IPS DF 6.9 (cell line): Measurements from ENCODE around the gene RIMBP2.

Experiments
- DNase-seq: peaks from one replicate; pipeline ENCODE4 v3.0.0-alpha.2; 2013; ENCODE audit warnings: low read depth, low spot score
- H3K27ac ChIP-seq: one replicate; pipeline ENCODE4 v1.5.1; 2013; ENCODE audit warnings: low read length, control low read depth
- H3K27me3 ChIP-seq: 2 replicates; pipeline ENCODE4 v1.6.1; 2013; ENCODE audit warnings: mild to moderate bottlenecking, low read length; ENCODE audit not compliant: control insufficient read depth, insufficient read depth
- H3K36me3 ChIP-seq: 2 replicates; pipeline ENCODE4 v1.6.1; 2013; ENCODE audit warnings: low read length; ENCODE audit not compliant: control insufficient read depth, insufficient read depth
- H3K4me1 ChIP-seq: 2 replicates; pipeline ENCODE4 v1.6.1; 2013; ENCODE audit warnings: low read length; ENCODE audit not compliant: control insufficient read depth, insufficient read depth
- H3K4me3 ChIP-seq: 2 replicates; pipeline ENCODE4 v1.5.1; 2013; ENCODE audit warnings: mild to moderate bottlenecking, low read length
- H3K9me3 ChIP-seq: 2 replicates; pipeline ENCODE4 v1.6.1; 2013; ENCODE audit warnings: low read length, inconsistent platforms; ENCODE audit not compliant: control insufficient read depth, insufficient read depth
- WGBS: extraction: QIAGEN DNeasy Blood & Tissue Kit; methylation state at CpG from one replicate; pipeline ENCODE4 v1.1.7; 2013; ENCODE audit warnings: mixed read lengths, missing lambda C conversion rate; ENCODE audit not compliant: insufficient read length, insufficient coverage; 5-methylcytosine and 5-hydroxymethylcytosine counted together

The RIMBP2 gene

DNA sequence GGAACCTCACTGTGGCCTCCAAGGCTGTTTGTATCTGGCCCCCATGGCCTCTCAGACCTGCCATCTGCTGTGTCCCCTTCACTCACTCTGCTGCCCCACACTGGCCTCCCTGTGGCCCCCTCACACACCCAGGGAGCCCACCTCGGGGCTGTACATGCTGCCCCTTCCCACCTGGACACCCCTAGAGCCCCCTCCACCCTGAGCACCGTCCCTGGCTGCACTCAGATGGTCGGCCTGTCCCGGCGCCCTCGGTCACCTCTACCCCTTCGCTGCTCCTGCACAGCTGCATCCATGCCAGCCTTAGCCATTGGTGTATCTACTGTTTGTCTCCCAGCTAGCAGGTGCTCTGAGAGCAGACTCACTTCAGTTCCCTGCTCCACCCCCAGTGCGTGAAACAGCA is 144.4 kb downstream of the RIMBP2 start:
- H3K4me1 ChIP-seq: no peaks in the 10 kb centered on the region
- no CpG with 5 or more reads among the region's 8 CpGs for WGBS
- H3K4me3 ChIP-seq: no peak overlapping the region
- H3K27me3 ChIP-seq: no peaks in the 10 kb centered on the region
- H3K36me3 ChIP-seq: no peaks in the 10 kb centered on the region
- no peak overlapping the region for H3K27ac ChIP-seq
- DNase-seq: no peak
- H3K9me3 ChIP-seq: peaks cover 25% of the 10 kb centered on the region

DNA sequence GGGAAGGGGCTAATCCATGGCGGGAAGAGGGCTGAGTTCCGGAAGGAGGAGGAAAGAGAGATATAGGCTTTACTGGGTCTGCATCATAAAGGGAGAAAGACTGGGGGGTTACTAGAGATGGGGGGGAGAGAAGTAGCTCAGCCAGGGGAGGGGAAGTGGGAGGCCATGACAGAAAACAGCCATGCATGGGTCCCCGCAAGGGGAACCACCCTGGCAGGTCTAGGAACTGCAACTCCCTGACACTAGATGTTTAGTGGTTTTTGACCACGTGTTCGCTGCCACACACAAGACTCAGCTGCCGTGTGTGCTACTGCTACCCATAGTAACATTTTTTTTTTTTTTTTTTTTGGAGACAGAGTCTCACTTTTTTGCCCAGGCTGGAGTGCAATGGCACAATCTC is 145.0 kb downstream of the RIMBP2 start:
- no CpG with 5 or more reads among the region's 6 CpGs for WGBS
- no peaks in the 10 kb centered on the region for H3K36me3 ChIP-seq
- H3K9me3 ChIP-seq: peaks cover 28% of the 10 kb centered on the region
- no peak for DNase-seq
- H3K27ac ChIP-seq: no peak overlapping the region
- no peaks in the 10 kb centered on the region for H3K27me3 ChIP-seq
- no peak overlapping the region for H3K4me3 ChIP-seq
- no peaks in the 10 kb centered on the region for H3K4me1 ChIP-seq

DNA sequence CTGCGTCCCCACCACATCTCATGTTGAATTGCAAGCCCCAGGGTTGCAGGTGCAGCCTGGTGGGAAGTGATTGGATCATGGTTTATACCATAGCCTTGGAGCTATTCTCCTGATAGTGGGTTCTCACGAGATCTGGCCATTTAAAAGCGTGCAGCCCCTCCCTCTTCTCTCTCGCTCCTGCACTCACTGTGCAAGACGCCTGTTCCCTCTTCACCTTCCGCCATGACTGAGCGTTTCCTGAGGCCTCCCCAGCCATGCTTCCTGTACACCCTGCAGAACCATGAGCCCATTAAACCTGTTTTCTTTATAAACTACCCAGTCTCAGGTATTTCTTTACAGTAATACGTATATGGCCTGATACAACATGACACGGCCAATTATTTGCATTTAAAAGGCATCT is 146.6 kb downstream of the RIMBP2 start:
- no peak for DNase-seq
- Histone ChIP-seq H3K9me3 (peaks cover 26% of the 10 kb centered on the region), H3K27me3 (no peaks in the 10 kb centered on the region), H3K4me3 (no peak overlapping the region), H3K27ac (no peak overlapping the region), H3K4me1 (no peaks in the 10 kb centered on the region), H3K36me3 (no peaks in the 10 kb centered on the region)
- WGBS: no CpG with 5 or more reads among the region's 9 CpGs

DNA sequence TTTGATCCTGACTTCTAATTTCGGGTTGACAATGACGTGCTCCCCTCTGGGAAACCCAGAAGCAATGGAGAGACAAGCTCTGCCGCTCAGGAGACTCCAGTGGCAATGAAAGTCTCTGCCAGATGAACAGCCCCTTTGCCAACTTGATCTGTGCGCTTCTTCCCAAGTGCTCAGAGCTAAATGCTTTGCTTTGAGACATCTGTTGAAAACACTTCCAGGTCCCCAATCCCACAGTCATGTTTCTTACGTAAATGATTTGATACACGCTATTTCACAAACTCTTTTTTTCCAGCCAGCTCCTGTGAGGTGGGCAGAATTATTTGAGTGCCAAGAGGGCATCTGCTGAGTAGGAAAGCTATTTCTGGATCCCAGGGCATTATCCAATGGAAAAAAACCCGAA is 147.6 kb downstream of the RIMBP2 start:
- no peaks in the 10 kb centered on the region for H3K4me1 ChIP-seq
- no peaks in the 10 kb centered on the region for H3K36me3 ChIP-seq
- no peaks in the 10 kb centered on the region for H3K27me3 ChIP-seq
- DNase-seq: no peak
- WGBS: no CpG with 5 or more reads among the region's 7 CpGs
- peaks cover 23% of the 10 kb centered on the region for H3K9me3 ChIP-seq
- H3K27ac ChIP-seq: no peak overlapping the region
- no peak overlapping the region for H3K4me3 ChIP-seq

DNA sequence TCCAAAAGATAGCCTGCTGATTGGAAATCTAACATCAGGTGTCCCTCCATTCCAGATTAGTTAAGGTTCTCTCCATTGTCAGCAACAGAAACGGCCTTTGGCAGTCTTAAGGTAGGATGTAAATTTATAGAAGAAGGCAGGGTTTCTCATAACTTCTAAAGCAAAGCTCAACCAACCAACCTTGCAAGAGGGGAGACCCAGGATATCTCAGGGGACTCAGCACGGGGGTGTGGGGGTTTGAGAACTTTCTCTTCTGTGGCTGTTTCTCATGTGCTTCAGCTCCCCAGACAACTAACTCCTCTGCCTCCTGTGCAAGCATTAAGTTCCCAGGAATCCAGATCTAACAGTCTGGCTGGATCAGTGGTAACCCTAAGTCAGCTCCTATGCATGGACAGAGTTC is 148.1 kb downstream of the RIMBP2 start:
- no peaks in the 10 kb centered on the region for H3K4me1 ChIP-seq
- peaks cover 21% of the 10 kb centered on the region for H3K9me3 ChIP-seq
- no CpG with 5 or more reads among the region's 2 CpGs for WGBS
- H3K4me3 ChIP-seq: no peak overlapping the region
- no peak overlapping the region for H3K27ac ChIP-seq
- H3K27me3 ChIP-seq: no peaks in the 10 kb centered on the region
- H3K36me3 ChIP-seq: no peaks in the 10 kb centered on the region
- DNase-seq: no peak

DNA sequence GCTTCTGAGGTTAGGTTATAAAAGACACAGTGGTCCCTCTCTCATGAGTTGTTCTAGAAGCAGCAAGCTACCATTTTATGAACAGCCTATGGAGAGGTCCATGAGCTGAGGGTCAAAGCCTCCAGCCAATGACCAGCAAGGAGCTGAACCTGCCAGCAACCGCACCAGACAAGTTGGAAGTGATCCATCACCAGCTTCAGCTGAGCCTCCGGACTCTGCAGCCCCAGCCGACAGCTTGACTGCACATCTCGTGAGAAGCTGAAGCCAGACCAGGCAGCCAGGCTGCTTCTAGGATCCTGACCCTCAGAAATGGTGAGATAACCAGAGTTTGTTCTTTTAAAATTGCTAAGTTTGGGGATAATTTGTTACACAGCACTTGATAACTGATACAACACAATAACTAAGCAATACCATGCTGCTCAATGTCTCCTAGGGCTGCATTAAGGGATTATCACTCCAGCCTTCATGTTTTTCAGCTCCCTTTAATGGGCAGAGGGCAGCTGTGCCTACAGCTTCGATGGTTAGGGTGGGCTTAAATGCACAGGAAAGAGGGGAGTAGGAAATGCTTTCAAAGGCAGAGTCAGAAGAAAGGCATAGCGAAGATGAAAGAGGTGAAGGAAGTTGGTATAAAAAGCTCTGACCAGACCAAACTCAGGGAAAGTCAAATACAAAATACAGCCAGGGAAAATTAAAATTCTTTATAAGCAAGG is 149.5 kb downstream of the RIMBP2 start:
- Histone ChIP-seq H3K27ac (no peak overlapping the region), H3K27me3 (no peaks in the 10 kb centered on the region), H3K4me3 (no peak overlapping the region), H3K4me1 (no peaks in the 10 kb centered on the region), H3K9me3 (peaks cover 18% of the 10 kb centered on the region), H3K36me3 (no peaks in the 10 kb centered on the region)
- WGBS: no CpG with 5 or more reads among the region's 6 CpGs
- DNase-seq: no peak

DNA sequence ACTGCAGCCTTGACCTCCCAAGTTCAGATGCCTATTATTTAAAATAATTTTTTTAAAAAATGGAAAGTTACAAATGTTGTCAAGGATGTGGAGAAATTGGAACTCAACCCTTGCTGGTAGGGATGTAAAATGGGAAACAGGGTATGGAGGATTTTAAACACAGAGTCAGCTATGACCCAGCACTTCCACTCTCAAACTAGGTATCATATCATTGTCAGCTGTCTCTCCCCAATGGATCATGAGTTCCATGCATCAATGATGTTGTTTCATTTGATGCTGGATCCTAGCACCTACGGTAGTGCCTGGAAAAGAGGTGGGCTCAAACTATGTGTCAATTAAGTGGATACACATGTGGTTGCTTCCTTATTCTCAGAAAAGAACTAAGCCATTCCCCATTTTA is 150.9 kb downstream of the RIMBP2 start:
- Histone ChIP-seq H3K4me1 (no peaks in the 10 kb centered on the region), H3K27me3 (no peaks in the 10 kb centered on the region), H3K27ac (no peak overlapping the region)

DNA sequence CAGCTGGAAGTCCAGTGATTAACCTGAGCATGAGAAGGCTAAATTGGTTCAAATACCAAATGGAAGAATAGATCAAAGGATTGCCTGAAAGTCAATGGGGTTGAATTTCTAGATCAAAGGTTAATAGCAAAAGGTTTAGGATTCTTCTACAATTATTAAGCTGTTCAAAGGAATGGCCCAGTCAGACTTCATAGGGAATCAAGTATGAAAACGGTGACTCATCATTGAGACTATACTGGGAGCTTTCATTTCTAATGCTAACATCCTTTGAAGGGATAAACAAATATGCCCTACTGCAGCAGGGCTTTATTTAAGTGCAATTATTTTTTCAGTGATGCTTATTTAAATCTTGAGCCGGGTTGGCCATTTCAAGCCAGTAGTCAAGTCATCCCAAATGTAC is 152.8 kb downstream of the RIMBP2 start:
- H3K4me1 ChIP-seq: no peaks in the 10 kb centered on the region
- no peaks in the 10 kb centered on the region for H3K36me3 ChIP-seq
- no peak for DNase-seq
- WGBS: no CpG with 5 or more reads among the region's 2 CpGs
- no peaks in the 10 kb centered on the region for H3K27me3 ChIP-seq
- H3K27ac ChIP-seq: no peak overlapping the region
- H3K4me3 ChIP-seq: no peak overlapping the region
- peaks cover 21% of the 10 kb centered on the region for H3K9me3 ChIP-seq

More for the DNA sequence above, 150.9 kb downstream of the RIMBP2 start:
- no peak for DNase-seq
- Histone ChIP-seq H3K4me3 (no peak overlapping the region), H3K9me3 (peaks cover 20% of the 10 kb centered on the region), H3K36me3 (no peaks in the 10 kb centered on the region)
- WGBS: no CpG with 5 or more reads among the region's 1 CpG

DNA sequence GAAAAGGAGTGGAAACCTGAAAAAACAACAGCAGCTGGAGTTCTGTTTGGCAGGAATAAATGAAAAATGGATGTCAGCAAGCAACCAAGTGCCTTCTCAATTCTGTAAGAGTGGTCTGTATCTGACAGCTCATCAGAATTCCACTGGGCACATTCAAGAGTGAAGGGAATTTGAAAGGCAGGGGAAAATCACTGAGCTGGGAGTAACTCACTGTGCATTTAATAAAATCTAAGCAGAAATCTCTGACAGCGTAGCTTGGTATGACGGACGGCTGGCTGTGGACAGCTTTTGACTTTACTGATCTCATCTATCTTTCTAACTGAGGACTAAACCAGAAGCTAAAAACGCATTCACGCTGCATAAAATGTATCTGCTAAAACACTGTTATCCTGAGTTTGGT is 153.4 kb downstream of the RIMBP2 start:
- WGBS: no CpG with 5 or more reads among the region's 5 CpGs
- no peaks in the 10 kb centered on the region for H3K27me3 ChIP-seq

DNA sequence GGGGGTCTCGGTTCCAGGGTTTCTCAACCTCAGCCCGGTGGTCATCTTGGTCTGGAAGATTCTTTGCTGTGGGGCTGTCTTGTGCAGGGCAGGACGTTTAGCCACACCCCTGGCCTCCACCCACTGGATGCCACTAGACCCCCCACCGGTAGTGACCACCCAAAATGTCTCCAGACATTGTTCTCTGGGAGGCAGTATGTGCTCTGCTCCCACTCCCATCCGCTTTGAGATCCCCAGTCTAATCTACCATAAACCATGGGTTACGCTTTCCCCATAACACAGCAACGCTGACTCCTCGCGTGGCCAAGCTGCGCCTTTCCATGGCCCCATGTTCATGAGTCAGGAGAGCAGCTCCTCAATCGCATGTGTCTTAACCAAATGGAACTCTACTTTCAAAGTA is 155.8 kb downstream of the RIMBP2 start:
- WGBS: no CpG with 5 or more reads among the region's 11 CpGs
- no peaks in the 10 kb centered on the region for H3K4me1 ChIP-seq

More for the DNA sequence above, 153.4 kb downstream of the RIMBP2 start:
- H3K4me3 ChIP-seq: no peak overlapping the region
- no peak overlapping the region for H3K27ac ChIP-seq
- no peaks in the 10 kb centered on the region for H3K4me1 ChIP-seq
- peaks cover 16% of the 10 kb centered on the region for H3K9me3 ChIP-seq
- H3K36me3 ChIP-seq: no peaks in the 10 kb centered on the region
- DNase-seq: no peak

DNA sequence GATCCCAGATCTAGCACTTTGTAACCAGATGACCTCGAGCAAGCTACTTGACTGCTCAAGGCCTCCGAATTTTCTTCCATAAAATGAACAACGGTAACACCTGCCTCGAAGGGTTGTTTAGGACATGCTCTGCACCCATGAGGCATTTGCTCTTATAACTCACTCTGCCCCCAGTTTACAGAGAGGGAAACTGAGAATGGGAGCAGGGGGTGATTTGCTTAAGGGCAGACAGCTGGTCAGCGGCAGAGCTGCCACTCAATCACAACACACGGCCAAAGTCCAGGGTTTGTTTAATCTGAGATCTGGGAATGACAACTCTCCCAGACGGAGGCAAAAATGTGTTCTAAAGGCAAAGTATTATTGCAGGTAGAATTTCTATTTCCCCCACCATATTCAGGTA is 156.3 kb downstream of the RIMBP2 start:
- Histone ChIP-seq H3K36me3 (no peaks in the 10 kb centered on the region), H3K27me3 (no peaks in the 10 kb centered on the region), H3K4me3 (no peak overlapping the region), H3K27ac (no peak overlapping the region), H3K4me1 (no peaks in the 10 kb centered on the region), H3K9me3 (peaks cover 19% of the 10 kb centered on the region)
- no CpG with 5 or more reads among the region's 7 CpGs for WGBS
- no peak for DNase-seq

More for the DNA sequence above, 155.8 kb downstream of the RIMBP2 start:
- Histone ChIP-seq H3K36me3 (no peaks in the 10 kb centered on the region), H3K9me3 (peaks cover 19% of the 10 kb centered on the region), H3K27me3 (no peaks in the 10 kb centered on the region), H3K27ac (no peak overlapping the region), H3K4me3 (no peak overlapping the region)
- DNase-seq: no peak
